ENCODE measurements around the gene ABCB4.

- no peak for TF ChIP-seq CTCF (IDR thresholded peaks at IDR 0.05)
- no peak for TF ChIP-seq POLR2A (IDR thresholded peaks at IDR 0.05)
- TF ChIP-seq POLR2AphosphoS5 (IDR thresholded peaks at IDR 0.05), result no peak
Observed at GRCh38 chr7:87494454-87494853, 19.0 kb upstream of the ABCB4 start.

Measured in breast epithelium (tissue), 3 donors.